Measurements from ENCODE around the gene TRAF5.
"Not testable (repeated sequence)": the region's sequence is repeated elsewhere in the genome, so short reads cannot be mapped to it uniquely, and the experiment has no call there.

TRAF5 gene

GRCh38 chr1:211347077-211347844 is 20.6 kb downstream of the TRAF5 start:
- DNase-seq (ENCODE audit: low read depth), result no peak

DNA sequence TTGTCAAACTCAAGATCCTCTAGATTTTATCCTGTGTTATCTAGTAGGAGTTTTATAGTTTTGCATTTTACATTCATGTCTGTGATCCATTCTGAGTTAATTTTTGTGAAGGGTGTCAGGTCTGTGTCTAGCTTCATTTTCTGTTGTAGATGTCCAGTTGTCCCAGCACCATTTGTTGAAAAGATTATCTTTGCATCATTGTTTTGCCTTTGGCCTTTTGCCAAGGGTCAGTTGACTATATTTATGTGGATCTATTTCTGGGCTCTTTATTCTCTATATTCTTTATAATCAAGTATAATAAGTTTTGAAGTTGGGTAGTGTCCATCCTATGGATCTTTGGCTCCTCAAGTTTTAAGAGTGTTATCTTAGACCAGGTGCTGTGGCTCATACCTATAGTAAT is 21.9 kb downstream of the TRAF5 start:
- DNase-seq (ENCODE audit: low read depth), result no peak

- no peak for DNase-seq (ENCODE audit: low read depth)
Observed at GRCh38 chr1:211349741-211350140, 23.1 kb downstream of the TRAF5 start.

- not testable (repeated sequence) for DNase-seq (ENCODE audit: low read depth)
Observed at GRCh38 chr1:211352055-211352454, 25.4 kb downstream of the TRAF5 start.

GRCh38 chr1:211352465-211352864 is 25.8 kb downstream of the TRAF5 start:
- DNase-seq (ENCODE audit: low read depth), result no peak

DNA sequence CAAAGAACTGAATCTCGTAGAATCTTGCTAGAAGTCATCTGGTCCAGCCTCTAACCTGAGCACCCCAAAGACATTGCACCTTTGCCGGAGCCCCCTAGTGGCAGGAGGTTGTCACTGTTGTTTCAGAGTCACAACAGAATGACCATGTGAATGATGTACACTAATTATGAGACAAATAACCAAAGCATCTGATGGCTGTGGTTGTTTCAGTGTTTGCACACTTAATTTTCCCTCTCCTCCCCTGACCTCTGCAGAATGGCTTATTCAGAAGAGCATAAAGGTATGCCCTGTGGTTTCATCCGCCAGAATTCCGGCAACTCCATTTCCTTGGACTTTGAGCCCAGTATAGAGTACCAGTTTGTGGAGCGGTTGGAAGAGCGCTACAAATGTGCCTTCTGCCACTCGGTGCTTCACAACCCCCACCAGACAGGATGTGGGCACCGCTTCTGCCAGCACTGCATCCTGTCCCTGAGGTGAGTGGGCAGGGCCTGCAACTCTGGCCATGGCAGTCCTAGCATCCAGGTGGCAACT is 26.4 kb downstream of the TRAF5 start:
- DNase-seq (ENCODE audit: low read depth), result peak; percentile 31

- DNase-seq (ENCODE audit: low read depth), result no peak
Observed at GRCh38 chr1:211353562-211354212, 27.1 kb downstream of the TRAF5 start.

GRCh38 chr1:211355873-211356272 is 29.2 kb downstream of the TRAF5 start:
- DNase-seq (ENCODE audit: low read depth), result no peak

DNA sequence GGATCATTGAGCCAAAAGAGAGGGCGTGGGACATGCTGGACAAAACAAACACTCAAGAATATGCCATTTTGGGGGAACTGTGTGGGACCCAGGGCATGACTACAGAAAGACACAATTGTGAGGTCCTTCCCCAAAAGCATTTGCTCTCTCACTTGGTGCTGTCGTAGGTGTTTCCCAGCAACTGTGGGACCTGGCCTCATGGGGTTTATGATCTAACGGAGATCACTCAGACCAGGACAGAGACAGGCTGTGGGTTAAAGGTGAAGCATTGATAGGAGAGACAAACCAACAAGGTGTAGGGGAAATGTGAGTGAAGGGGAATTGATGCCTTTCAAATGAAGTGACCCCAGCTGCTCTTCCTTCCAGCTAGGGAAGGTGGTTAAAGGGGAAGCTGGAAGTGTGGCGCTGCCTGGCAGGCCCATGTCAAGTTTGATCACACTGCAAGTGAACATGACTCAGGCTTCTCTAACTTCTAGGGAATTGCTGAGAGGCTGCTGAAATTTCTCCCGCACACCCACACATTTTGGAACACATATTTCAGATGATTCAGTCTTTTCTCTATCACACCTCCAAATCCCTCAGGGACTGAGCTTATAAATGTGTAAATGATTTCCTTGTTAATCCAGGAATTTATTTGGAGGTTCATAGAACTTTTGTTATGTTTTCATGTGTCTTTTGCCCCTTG is 30.2 kb downstream of the TRAF5 start:
- DNase-seq (ENCODE audit: low read depth), result no peak

DNA sequence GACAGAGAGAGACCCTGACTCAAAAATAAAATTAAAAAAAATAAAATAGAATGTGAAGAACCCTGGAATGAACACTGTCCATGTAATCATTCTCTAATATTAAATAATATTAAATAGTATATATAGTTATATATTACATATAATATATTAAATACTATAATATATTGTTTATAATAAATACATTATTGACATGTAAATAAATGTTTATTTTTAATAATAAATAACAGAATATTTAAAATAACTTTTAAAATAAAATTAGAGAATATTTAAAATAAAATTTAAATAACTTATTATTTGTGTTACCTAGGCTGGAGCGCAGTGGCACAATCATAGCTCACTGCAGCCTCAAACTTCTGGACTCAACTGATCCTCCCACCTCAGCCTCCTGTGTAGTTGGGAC is 32.1 kb downstream of the TRAF5 start:
- DNase-seq (ENCODE audit: low read depth), result no peak

DNA sequence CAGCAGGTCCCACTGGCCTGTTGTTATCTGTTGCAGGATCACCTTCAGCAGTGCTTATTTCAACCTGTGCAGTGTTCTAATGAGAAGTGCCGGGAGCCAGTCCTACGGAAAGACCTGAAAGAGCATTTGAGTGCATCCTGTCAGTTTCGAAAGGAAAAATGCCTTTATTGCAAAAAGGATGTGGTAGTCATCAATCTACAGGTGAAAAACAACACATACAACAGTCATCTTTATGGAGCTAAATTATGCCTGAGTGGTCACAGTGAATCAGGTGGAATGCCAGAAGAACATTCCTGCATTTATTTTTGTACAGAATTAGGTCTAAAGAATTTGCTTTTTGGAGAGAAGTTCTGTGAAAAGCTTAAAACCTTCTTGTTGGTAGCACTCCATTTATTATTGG is 33.2 kb downstream of the TRAF5 start:
- no peak for DNase-seq (ENCODE audit: low read depth)

DNA sequence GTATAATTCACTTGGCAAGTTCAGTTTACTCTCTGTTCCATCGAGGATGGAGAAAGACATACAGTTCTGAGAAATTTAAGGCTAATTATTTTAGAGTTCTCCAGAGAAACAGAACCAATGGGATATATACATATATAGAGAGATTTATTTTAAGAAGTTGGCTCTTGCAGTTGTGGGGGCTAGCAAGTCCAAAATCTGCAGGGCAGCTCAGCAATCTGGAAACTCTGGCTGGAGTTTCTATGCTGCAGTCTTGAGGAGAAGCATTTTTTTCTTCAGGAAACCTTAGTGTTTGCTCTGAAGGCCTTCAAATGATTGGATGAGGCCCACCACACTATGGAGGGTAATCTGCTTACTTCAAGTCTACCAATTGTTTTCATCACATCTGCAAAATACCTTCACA is 34.6 kb downstream of the TRAF5 start:
- no peak for DNase-seq (ENCODE audit: low read depth)

DNA sequence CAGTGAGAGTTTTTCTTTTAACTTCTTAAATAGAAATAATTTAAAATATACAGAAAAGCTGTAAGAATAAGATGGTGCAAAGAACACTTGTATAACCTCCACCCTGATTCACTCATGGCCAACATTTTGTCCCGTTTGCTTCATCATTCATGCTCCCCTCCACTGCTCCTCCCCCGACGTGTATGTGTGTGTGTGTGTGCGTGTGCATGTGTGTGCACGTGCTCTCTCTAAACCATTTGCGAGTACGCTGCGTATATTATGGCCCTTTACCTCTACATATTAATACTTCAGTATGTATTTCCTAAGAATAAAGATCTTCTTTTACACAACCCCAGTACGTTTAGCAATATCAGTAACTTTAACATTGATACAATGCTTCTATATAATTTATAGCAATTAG is 43.0 kb downstream of the TRAF5 start:
- no peak for DNase-seq (ENCODE audit: low read depth)

GRCh38 chr1:211370669-211371068 is 44.0 kb downstream of the TRAF5 start:
- DNase-seq (ENCODE audit: low read depth), result no peak

- DNase-seq (ENCODE audit: low read depth), result no peak
Observed at GRCh38 chr1:211371406-211372105, 44.9 kb downstream of the TRAF5 start.

- DNase-seq (ENCODE audit: low read depth), result no peak
Observed at GRCh38 chr1:211372463-211372862, 45.8 kb downstream of the TRAF5 start.

DNA sequence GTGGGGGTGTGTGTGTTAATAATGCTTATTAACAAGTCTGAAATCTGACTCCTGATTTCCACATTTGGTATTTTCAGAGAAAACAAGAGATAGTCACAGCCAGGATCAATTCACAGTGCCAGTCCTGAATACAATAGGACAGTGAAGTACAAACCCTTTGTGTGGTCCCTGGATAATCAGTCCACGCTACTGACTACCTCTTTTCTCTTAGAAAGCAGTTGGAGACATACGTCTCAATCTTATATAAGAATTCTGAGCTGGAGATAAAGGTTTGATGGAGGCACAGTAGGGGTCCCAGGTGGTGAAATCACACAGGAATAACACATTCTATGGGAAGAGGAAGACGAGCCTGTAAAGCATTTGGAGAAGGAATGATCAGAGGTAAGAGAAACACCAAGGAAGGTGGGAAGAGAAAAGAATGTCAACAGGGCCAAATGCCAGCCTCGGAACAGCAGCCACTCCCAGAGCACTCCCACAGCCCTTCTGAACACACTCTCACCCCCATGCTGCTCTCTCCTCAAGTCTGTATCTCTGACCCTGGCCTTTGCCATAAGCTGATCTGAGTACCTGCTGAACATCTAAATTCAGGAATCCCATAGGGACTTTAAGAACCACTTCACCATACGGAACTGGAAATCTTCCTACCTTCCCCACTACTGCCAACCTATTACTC is 48.6 kb downstream of the TRAF5 start:
- no peak for DNase-seq (ENCODE audit: low read depth)

DNA sequence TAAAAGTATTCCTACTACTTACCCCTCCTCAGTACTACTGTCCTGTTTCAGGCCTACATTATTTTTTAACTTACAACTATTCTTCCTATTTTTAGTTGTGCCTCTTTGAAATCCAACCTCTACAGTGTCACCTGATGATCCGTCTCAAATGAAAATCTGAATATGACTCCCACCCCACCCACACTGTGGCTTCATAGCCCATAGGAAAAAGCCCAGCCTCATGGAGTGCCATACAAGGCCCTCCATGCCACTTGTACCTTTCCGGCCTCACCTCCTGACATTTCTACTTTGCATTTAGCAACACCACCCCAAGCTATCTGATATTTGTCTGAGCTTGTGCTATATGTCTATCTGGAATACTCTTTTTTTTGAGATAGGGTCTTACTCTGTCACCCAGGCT is 49.3 kb downstream of the TRAF5 start:
- DNase-seq (ENCODE audit: low read depth), result no peak

DNA sequence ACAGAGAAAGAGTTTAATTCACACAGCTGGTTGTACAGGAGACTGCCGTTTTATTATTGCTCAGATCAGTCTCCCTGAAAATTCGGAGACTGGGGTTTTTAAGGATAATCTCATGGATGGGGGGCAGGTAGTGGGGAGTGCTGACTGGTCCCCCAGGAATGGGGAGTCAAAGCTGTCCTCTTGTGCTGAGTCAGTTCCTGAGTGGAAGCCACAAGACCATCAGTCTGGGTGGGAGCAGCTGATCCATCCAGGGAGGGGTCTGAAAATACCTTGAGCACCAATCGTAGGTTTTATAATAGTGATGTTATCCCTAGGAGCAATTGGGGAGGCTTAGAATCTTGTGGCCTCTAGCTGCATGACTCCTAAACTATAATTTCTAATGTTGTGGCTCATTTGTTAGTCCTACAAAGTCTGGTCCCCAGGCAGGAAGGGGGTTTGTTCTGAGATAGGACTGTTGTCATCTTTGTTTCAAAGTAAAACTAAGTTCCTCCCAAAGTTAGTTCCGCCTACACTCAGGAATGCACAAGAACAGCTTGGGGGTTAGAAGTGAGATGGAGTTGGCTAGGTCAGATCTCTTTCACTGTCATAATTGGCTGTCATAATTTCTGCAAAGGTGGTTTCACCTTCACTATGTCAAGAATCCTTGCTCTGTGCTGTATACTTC is 50.3 kb downstream of the TRAF5 start:
- no peak for DNase-seq (ENCODE audit: low read depth)

GRCh38 chr1:211377539-211378450 is 51.2 kb downstream of the TRAF5 start:
- DNase-seq (ENCODE audit: low read depth), result no peak

Measured in stimulated activated CD8-positive, alpha-beta memory T cell treated with anti-CD3 and anti-CD28 coated beads, Interleukin-4, amount 100 ng/mL, for 24 hours (primary cell).